ENCODE data around the gene CNTN1.

CNTN1 gene

DNA sequence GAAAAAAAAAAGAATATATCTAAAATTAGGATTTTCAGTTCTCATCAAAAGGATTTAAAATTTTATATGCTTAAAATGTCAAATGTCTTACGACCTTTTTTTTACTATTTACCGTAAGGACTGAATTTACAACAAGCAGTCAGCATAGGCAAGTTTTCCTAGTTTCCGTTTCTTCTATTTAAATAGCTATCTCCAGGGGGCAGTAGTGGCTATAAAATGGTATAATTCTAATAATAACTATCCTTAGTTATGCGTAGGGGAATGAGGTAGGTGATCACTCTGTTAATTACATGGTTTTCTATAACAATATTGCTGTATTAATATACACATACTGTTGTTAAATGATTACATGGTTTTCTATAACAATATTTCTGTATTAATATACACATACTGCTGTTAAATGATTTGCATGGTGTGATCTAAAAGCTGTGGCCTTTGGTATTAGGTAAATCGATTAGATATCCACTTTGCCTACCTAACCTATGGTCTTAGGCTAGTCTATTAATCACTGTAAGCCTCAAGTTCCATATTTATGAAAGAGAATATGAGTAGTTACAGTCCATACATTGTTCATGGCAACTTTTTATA is 278.2 kb downstream of the CNTN1 start:
- TF ChIP-seq FOXP2 (optimal IDR thresholded peaks at IDR 0.05; ENCODE audit: borderline replicate concordance, extremely low read depth, extremely low read length, insufficient read depth) (no peak), SIN3A (IDR thresholded peaks at IDR 0.05; ENCODE audit: borderline replicate concordance, insufficient read depth, low read length) (no peak), POLR2AphosphoS5 (IDR thresholded peaks at IDR 0.05; ENCODE audit: low read depth, low read length) (no peak), TAF1 (IDR thresholded peaks at IDR 0.05; ENCODE audit: borderline replicate concordance, insufficient read depth, low read length) (no peak)
- TF ChIP-seq, protein P1, sequence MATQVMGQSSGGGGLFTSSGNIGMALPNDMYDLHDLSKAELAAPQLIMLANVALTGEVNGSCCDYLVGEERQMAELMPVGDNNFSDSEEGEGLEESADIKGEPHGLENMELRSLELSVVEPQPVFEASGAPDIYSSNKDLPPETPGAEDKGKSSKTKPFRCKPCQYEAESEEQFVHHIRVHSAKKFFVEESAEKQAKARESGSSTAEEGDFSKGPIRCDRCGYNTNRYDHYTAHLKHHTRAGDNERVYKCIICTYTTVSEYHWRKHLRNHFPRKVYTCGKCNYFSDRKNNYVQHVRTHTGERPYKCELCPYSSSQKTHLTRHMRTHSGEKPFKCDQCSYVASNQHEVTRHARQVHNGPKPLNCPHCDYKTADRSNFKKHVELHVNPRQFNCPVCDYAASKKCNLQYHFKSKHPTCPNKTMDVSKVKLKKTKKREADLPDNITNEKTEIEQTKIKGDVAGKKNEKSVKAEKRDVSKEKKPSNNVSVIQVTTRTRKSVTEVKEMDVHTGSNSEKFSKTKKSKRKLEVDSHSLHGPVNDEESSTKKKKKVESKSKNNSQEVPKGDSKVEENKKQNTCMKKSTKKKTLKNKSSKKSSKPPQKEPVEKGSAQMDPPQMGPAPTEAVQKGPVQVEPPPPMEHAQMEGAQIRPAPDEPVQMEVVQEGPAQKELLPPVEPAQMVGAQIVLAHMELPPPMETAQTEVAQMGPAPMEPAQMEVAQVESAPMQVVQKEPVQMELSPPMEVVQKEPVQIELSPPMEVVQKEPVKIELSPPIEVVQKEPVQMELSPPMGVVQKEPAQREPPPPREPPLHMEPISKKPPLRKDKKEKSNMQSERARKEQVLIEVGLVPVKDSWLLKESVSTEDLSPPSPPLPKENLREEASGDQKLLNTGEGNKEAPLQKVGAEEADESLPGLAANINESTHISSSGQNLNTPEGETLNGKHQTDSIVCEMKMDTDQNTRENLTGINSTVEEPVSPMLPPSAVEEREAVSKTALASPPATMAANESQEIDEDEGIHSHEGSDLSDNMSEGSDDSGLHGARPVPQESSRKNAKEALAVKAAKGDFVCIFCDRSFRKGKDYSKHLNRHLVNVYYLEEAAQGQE (IDR thresholded peaks at IDR 0.05; ENCODE audit: insufficient read depth in 1 of 2, low read depth in 2 of 2, low read length in 2 of 2), result no peak

DNA sequence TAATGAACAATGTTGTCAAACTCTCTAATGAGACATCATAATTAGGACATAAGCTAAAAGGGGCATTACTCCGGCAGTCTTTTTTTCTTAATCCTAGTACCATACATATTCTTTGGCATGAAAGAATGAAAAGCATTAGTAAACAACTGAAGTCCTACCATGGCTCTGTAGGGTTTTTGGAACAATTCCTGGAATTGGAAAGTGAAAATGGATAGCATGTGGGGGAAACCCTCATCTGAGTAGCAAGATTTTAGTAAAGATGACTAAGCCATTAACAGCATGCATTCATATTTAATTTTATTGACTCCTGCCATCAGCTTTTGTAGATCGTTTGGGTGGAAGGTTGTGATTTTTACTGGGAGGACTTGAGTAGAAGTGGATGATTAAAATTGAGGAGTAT is 279.7 kb downstream of the CNTN1 start:
- TF ChIP-seq POLR2AphosphoS5 (IDR thresholded peaks at IDR 0.05; ENCODE audit: low read depth, low read length) (no peak), SIN3A (IDR thresholded peaks at IDR 0.05; ENCODE audit: borderline replicate concordance, insufficient read depth, low read length) (no peak), TAF1 (IDR thresholded peaks at IDR 0.05; ENCODE audit: borderline replicate concordance, insufficient read depth, low read length) (no peak), FOXP2 (optimal IDR thresholded peaks at IDR 0.05; ENCODE audit: borderline replicate concordance, extremely low read depth, extremely low read length, insufficient read depth) (no peak)
- TF ChIP-seq, protein P1 (IDR thresholded peaks at IDR 0.05; ENCODE audit: insufficient read depth in 1 of 2, low read depth in 2 of 2, low read length in 2 of 2), result no peak

DNA sequence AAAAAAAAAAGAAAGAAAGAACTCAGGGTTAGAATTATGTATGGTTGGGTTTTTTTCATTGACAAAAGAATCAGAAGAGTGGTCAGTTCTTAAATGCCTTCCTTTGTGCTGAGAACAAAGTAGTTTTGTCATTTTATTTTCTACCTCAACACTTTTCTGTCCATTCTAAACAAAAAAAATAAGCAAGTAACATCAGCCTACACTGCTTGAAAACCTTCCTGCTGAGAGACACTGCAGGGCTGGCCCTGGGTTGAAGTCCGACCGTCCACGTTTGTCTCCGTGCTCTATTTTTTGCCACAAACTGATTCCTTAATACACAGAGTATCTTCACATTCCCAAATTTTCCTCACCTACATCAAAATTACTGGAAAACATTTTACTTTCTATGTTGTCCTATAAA is 284.3 kb downstream of the CNTN1 start:
- TF ChIP-seq, protein P1 (IDR thresholded peaks at IDR 0.05; ENCODE audit: insufficient read depth in 1 of 2, low read depth in 2 of 2, low read length in 2 of 2), result no peak
- no peak for TF ChIP-seq SIN3A (IDR thresholded peaks at IDR 0.05; ENCODE audit: borderline replicate concordance, insufficient read depth, low read length)
- no peak for TF ChIP-seq FOXP2 (optimal IDR thresholded peaks at IDR 0.05; ENCODE audit: borderline replicate concordance, extremely low read depth, extremely low read length, insufficient read depth)
- no peak for TF ChIP-seq POLR2AphosphoS5 (IDR thresholded peaks at IDR 0.05; ENCODE audit: low read depth, low read length)
- TF ChIP-seq TAF1 (IDR thresholded peaks at IDR 0.05; ENCODE audit: borderline replicate concordance, insufficient read depth, low read length), result no peak

DNA sequence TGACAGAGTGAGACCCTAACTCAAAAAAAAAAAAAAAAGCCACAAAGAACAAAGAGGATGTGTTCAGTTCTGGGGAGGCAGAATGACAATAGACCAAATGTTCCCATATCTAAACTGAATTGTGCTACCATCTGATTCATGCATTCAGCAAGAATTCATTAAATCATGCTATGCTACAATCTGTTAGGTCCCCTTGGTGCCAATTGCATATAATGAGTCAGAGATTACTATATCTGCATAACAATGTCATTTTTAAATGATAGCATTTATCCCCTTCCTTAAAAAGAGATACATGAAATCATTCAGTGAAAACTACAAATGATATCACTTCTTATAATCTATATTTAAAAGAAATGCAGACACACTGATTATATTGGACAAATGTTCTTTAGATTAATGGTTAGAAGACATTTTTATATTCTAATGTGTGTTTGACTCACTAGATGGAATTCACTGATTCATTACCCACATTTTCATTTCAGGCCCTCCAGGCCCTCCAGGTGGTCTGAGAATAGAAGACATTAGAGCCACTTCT is 288.3 kb downstream of the CNTN1 start:
- TF ChIP-seq FOXP2 (optimal IDR thresholded peaks at IDR 0.05; ENCODE audit: borderline replicate concordance, extremely low read depth, extremely low read length, insufficient read depth) (no peak), TAF1 (IDR thresholded peaks at IDR 0.05; ENCODE audit: borderline replicate concordance, insufficient read depth, low read length) (no peak), POLR2AphosphoS5 (IDR thresholded peaks at IDR 0.05; ENCODE audit: low read depth, low read length) (no peak), SIN3A (IDR thresholded peaks at IDR 0.05; ENCODE audit: borderline replicate concordance, insufficient read depth, low read length) (no peak)
- TF ChIP-seq, protein P1 (IDR thresholded peaks at IDR 0.05; ENCODE audit: insufficient read depth in 1 of 2, low read depth in 2 of 2, low read length in 2 of 2), result no peak

Measured in PFSK-1 (cell line).